Esophagus mucosa (tissue), 1 donor: Measurements from ENCODE around the gene SBF1. TPM values are rescaled to one million over a fixed set of nuclear protein-coding genes. Genes with fewer than 3 reads are reported as not detected.
A peak's percentile ranks its signal among the peaks of the same experiment; 100 is the strongest.
"Not testable (repeated sequence)": the region's sequence is repeated elsewhere in the genome, so short reads cannot be mapped to it uniquely, and the experiment has no call there.

ENCODE experiments used
- ATAC-seq: fragments of 200-7000 bp; cut with Tn5 transposase; one replicate; pipeline ENCODE4 v1.9.1; 2020
- total RNA-seq: library from RNA; stranded (reverse); gene quantifications from one replicate; pipeline ENCODE4 v1.2.4, GENCODE V29; 2023
- donor health status: DM: yes; HTN: yes; CAD: no.

The SBF1 gene, protein sequence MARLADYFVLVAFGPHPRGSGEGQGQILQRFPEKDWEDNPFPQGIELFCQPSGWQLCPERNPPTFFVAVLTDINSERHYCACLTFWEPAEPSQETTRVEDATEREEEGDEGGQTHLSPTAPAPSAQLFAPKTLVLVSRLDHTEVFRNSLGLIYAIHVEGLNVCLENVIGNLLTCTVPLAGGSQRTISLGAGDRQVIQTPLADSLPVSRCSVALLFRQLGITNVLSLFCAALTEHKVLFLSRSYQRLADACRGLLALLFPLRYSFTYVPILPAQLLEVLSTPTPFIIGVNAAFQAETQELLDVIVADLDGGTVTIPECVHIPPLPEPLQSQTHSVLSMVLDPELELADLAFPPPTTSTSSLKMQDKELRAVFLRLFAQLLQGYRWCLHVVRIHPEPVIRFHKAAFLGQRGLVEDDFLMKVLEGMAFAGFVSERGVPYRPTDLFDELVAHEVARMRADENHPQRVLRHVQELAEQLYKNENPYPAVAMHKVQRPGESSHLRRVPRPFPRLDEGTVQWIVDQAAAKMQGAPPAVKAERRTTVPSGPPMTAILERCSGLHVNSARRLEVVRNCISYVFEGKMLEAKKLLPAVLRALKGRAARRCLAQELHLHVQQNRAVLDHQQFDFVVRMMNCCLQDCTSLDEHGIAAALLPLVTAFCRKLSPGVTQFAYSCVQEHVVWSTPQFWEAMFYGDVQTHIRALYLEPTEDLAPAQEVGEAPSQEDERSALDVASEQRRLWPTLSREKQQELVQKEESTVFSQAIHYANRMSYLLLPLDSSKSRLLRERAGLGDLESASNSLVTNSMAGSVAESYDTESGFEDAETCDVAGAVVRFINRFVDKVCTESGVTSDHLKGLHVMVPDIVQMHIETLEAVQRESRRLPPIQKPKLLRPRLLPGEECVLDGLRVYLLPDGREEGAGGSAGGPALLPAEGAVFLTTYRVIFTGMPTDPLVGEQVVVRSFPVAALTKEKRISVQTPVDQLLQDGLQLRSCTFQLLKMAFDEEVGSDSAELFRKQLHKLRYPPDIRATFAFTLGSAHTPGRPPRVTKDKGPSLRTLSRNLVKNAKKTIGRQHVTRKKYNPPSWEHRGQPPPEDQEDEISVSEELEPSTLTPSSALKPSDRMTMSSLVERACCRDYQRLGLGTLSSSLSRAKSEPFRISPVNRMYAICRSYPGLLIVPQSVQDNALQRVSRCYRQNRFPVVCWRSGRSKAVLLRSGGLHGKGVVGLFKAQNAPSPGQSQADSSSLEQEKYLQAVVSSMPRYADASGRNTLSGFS (N-terminal part only)
- total RNA-seq, result 55.0 TPM

DNA sequence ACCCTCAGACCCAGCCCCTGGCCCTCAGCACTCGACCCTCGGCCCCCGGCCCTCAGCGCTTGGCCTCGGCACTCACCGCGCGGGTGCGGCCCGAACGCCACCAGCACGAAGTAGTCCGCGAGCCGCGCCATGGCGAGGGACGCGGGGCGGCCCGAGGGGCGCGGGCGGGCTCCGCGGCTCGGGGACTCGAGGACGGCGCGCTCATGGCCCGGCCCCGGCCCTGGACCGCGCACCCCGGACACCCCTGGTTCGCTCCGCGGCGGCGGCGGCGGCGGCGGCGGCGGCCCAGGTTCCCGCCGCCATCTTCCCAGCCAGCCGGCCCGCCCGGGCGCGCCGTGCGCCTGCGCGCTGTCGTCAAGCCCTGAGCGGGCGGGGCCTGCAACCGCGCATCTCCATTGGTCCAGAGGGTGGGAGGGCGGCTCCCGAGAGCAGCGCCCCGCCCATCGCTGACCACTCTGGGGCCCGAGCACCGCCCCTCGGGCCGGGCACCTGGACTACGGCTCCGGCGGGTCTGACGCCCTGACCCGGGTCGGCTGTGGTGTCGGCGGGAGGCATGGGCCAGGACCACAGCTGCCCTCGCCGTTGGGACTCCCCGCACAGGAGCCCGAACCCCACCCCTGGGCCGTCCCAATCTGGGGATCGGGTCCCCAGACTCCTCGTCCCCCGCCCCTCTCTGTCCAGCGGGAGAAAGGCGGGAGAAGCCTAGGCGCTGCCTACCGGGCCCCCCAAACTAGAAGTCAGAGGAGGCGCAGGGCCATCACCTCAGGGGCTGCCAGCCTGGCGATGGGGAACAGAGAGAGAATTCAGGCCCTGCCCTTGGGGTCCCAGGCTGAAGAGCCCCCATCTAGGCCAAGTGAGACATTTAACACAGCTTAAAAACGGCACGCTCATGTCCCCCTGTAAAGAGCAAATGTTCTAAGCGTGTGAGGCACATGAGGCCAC is at the start of gene SBF1:
Gene SBF1 (minus strand): TSS at position 326 of the 942 bp plus-strand sequence. CDS start 195 bp downstream, at position 131.
- peak; percentile 76 for ATAC-seq

DNA sequence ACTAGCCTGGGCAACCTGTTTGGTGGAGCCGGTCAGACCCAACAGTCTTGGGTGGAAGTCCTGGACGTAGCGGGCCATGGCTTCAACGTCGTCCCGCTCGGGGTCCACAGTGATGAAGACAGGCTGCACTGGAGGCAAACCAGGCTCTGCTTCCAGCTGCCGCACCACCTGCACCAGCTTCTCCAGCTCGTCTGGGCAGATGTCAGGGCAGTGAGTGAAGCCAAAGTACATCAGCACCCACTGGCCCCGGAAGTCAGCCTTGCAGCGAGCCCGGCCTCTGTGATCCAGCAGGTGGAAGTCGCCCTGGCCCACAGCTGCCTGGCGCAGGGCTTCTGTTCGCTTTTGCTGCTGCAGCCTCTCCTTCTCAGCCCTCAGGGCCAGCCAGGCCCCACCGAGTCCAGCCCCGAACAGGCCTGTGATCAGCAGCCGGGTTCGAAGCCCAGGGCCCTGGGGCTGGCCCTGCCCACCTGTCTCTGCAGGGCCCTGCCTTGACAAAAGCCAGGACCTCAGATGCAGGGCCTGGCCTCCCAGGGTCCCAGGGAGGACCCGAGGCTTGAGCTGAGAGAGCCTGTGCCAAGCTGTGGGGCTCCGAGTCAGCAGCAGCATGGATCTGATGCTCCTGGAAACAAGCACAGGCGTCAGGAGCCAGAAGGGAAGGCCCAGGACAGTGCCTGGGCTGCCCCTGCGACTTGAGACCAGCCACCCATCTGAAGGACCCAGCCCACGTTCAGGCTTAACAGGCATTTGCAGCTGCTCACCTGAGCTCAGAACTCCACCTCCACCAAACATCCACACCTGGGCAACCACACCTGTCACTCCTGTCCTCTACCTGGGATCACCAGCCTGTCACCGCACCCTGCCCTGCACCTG is 49.2 kb upstream of the SBF1 start:
- peak; percentile 17 for ATAC-seq

DNA sequence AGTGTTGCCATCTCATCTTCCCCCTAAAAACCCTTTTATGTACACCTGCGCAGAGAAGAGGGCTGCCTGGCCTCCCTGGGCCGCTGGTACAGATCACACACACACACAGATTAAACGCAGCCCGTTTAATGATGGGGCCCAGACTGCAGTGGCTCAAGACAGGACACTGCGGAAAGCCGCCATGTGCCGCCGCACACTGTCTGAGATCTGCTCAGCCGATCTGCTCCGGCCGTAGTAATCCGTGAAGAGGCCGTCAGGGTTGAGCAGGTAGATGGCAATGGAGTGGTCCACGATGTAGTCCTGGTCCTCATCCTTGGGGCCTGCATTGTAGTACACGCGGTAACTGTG is 48.6 kb upstream of the SBF1 start:
- ATAC-seq, result no peak

DNA sequence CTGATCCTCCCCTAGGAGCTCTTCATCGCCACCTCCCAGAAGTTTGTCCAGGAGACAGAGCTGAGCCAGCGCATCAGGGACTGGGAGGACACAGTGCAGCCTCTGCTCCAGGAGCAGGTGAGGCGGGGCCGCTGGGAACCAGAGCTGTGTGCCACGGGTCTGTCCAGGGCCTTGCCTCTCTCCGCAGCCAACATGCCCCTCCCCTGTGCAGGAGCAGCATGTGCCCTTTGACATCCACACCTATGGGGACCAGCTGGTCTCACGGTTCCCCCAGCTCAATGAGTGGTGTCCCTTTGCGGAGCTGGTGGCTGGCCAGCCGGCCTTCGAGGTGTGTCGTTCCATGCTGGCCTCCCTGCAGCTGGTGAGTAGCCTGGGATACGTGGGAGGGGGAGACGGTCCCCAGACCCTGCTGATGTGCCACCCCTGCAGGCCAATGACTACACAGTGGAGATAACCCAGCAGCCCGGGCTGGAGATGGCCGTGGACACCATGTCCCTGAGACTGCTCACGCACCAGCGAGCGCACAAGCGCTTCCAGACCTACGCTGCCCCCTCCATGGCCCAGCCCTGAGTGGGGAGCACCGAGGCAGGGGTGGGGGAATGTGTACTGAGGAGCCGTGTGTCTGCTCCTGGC is 48.1 kb upstream of the SBF1 start:
- ATAC-seq, result no peak

DNA sequence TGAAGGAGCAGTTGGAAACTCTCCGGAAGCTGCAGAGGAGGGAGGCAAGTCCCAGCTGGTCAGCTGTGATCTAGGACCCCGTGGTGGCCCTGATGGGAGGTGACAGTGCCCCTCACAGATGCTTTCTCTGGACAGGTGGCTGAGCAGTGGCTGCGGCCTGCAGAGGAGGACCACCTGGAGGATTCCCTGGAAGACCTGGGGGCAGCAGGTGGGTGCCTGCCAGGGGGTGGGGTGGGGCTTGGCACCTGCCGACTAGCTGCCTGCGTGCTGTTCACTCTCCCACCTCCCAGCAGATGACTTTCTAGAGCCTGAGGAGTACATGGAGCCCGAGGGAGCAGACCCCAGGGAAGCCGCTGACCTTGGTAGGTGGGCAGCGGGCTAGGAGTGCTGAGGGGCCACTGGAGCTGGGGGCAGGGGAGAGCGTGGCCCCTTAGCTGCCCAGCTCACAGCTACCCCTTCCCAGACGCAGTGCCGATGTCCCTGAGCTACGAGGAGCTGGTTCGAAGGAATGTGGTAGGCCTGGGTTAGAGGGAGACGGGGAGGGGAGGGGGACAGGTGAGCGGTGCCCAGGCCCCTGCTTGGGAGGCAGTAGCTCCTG is 47.5 kb upstream of the SBF1 start:
- ATAC-seq, result no peak

DNA sequence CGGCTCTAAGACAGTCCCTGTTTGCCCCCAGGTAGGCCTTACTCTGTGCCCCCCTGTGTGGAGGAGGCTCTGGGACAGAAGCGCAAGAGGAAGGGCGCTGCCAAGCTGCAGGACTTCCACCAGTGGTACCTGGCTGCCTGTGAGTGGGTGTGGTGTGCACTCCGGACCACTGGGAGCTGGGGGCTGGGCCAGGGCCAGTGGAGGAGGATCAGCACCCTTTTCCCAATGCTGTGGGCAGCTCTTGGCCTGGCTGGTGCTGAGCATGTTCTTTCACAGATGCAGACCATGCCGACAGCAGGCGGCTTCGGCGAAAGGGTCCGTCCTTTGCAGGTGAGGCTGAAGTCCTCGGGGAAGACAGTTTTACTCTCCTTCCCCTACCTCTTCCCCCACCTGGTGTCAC is 46.9 kb upstream of the SBF1 start:
- no peak for ATAC-seq

DNA sequence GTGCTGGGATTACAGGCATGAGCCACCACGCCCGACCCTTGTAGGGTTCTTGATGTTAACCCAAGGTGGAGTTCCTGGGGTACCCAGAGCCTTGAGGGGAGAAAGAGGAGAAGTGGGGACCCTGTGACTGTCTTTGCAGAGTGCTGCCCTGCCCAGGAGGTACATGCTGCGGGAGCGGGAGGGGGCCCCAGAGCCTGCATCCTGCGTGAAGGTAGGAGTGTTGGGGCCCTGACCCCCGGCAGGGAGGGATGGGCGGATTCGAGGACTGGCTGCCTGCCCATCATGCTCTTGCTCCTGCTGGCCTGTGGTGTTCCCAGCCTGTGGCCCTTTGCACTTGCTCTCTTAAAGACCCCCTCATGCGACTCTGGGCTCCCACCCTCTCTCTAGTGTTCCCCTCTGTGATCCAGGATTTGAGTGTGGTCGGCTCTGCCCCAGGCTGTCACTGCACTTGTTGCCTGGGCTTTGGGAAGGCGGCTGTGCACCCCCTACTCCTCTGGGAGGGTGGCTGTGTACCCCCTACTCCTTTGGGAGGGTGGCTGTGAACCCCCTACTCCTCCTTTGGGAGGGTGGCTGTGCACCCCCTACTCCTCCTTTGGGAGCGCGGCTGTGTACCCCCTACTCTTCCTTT is 46.1 kb upstream of the SBF1 start:
- ATAC-seq, result no peak

DNA sequence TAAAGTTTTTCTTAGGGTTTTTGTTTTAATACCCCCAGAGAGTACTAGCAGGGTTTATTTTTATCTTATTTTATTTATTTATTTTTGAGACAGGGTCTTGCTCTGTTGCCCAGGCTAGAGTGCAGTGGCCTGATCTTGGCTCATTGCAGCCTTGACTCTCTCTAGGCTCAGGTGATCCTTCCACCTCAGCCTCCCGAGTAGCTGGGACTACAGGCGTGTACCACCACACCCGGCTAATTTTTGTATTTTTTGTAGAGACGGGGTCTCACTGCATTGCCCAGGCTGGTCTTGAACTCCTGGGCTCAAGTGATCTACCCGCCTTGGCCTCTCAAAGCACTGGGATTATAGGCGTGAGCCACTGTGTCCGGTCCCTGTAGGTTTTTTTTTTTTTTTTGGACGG is 45.3 kb upstream of the SBF1 start:
- ATAC-seq, result not testable (repeated sequence)

DNA sequence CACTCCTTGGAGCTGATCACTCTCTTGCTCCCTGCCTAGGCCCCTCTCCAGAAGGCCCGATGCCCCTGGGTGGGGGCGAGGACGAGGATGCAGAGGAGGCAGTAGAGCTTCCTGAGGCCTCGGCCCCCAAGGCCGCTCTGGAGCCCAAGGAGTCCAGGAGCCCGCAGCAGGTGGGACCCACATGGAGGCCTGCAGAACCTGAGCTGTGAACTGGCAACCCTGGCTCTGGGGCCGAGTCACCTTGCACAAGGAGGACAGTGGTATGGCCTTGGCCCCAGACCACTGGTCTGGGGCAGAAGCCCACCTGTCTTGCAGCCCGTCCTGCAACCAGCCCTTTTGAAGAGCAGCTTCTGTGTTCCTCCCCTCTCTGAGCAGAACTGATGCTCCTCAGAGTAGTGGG is 44.3 kb upstream of the SBF1 start:
- no peak for ATAC-seq

DNA sequence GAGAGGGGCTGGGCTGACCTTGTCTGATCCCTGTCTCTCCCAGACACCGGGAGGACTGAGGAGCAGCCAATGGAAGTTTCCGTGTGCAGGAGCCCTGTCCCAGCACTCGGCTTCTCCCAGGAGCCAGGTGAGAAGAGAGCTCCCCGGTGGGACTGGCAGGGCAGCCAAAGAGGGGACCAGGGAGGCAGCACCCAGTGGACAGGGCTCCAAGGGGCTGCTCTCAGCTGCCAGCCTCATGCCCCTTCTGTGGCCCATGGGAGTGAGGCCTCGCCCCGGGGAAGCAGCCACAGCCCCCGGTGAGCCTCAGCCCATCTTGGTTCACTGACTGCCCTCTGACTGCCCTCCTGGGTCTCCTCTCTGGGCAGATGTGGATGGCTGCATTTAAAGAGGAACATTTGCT is 43.8 kb upstream of the SBF1 start:
- ATAC-seq, result no peak

DNA sequence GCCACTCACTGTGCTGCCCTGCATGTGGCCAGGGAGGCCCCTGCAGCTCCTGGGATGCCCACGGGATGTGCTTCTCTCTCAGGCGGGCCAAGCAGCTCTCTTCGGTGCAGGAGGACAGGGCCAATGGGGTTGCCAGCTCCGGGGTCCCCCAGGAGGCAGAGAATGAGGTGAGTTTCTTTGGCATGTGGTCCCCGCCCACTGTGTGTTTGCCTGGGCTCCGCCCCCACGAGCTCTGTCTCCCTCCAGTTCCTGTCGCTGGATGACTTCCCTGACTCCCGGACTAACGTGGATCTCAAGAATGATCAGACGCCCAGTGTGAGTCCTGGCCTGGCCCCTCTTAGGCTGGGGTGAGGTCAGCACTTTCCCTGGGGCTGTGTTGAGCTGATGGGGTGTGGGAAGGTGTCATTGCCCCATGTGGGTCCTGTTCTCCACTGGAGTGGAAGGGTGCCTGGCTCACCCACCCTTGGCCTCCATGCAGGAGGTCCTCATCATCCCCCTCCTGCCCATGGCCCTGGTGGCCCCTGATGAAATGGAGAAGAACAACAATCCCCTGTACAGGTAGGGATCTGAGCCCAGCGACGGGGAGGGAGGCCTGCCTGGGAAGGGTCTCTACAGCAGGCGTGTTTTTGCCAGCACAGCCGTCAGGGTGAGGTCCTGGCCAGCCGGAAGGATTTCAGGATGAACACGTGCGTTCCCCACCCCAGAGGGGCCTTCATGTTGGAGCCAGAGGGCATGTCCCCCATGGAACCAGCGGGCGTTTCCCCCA is 42.8 kb upstream of the SBF1 start:
- ATAC-seq, result no peak

DNA sequence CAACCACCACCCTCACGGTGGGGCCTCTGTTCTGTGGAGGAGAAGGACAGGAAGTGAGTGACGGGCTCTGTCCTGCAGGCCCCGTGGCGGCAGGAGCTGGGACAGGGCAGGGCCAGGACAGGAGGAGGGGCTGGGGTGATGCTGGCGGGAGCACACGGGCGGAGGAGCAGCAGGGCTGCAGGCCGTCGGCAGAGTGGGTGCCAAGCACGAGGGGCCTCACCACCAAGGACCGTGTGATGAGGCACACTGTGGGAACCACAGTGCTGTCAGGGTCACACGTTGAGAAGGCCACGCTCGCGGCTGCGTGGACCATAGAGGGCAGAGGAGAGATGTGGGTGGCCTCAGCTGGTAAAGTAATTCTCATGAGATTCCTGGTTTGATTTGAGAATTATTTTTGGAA is 42.1 kb upstream of the SBF1 start:
- ATAC-seq, result no peak

DNA sequence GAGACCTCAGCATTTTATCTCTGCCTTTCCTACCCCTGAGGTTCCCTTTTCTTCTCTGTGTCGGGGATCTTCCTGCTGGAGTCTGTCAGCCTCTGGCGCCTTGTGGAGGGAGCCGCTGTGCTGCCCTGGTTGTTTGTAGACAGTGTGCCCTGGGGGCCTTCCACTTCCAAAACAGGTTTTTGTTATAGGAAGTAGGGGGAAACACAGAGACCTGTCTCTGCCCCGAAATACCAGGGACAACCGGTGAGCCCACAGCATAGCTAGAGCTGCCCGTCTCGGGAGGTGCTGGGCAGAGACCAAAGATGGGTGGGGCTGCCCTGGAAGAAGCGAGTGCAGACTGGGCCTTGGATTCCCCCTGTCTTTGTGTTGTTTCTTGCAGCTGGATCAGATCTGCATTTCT is 41.2 kb upstream of the SBF1 start:
- ATAC-seq, result peak; percentile 10

DNA sequence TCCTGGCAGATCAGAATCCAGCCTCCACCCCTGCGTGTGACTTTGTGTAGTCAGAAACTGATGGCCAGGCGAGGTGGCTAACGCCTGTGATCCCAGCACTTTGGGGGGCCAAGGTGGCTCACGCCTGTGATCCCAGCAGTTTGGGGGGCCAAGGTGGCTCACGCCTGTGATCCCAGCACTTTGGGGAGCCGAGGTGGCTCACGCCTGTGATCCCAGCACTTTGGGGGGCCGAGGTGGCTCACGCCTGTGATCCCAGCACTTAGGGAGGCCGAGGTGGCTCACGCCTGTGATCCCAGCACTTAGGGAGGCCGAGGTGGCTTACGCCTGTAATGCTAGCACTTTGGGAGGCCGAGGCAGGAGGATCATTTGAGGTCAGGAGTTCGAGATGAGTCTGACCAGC is 38.3 kb upstream of the SBF1 start:
- no peak for ATAC-seq

DNA sequence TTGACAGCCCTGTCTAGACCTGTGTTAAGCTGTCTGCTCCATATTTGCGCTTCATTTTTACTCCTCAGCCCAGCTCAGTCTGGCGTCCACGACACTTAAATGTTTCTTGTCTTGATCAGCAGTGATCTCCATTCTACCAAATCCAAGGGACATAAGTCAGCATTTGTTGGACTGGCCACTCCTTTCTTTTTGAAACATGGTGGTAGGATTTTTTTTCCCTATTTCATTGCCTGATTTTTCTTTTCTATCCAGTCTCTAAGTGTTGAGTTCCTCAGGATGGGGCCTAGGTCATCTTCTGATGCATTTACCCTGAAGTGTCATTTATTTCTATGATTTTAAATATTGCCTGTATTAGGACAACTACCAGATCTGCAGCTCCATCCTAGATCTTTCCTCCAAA is 34.1 kb upstream of the SBF1 start:
- no peak for ATAC-seq

DNA sequence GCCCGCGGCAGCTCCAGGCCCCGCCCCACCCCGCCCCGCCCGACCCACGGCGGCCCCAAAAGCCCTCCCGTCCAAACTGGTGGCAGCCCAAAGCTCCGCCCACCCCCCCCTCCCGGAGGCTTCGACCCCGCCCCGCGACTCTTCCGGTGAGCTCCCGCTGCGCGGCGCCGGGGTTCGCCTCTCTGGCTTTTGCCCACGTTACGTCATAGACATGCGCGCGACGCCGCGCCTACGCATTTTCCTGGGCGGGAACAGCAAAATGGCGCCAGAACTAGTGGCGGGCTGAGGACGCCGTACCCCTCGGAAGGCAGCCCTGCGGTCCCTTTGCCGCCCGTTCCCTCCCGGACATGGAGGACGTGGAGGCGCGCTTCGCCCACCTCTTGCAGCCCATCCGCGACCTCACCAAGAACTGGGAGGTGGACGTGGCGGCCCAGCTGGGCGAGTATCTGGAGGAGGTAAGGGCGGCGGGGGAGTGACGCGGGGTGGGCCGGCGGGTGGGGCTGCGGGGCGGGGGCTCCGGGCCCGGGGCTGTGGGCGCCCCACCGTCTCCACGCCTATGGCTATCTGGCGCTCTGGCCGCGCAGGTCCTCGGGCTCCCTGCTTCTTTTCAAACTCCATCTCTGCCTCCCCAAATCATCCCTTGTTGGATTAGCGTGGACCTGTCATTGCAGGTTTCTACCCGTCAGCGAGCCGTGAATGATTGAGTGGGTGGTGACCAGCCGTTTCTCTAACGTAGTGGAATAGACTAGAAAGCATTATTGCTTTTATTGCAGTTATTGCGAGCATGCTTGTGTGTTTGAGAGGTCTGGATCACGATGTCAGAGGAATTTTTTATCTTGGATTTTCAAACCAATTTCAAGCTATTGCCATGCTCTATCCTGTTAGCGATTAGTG is 33.4 kb upstream of the SBF1 start, which contains the start of gene NCAPH2:
Gene NCAPH2 (plus strand): TSS at position 234 of the 894 bp plus-strand sequence. CDS start 114 bp downstream, at position 348.
- peak; percentile 76 for ATAC-seq

DNA sequence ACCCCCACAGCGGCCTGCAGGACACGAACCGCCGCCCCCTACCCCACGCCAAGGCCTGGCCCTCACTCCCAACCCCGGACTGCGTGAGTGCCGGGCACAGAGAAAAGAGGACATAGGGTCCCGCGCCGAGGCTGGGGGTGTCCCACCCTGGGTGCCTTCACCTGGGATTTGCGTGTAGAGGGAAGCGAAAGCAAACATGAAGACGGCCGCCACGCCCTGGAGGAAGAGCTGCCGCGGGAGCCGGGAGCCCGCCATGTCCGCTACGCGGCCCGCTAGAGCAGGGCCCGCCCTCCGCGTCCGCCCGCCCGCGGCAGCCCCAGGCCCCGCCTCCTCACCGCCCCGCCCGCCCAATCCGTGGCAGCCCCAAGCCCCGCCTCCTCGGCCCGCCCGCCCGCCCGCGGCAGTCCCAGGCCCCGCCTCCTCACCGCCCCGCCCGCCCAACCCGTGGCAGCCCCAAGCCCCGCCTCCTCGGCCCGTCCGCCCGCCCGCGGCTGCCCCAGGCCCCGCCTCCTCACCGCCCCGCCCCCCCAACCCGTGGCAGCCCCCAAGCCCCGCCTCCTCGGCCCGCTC is 32.7 kb upstream of the SBF1 start, which contains the start of gene LMF2:
Gene LMF2 (minus strand): TSS at position 282 of the 570 bp plus-strand sequence. CDS start 27 bp downstream, at position 255.
- ATAC-seq, result peak; percentile 78
